RPMI7951 (cell line): ENCODE data around the gene LRRC59. TPM values are rescaled to one million over a fixed set of nuclear protein-coding genes. Genes with fewer than 3 reads are reported as not detected.

Source experiments
- DNase-seq: peaks from one replicate; pipeline ENCODE4 v3.0.0-alpha.2; 2012; ENCODE audit warnings: low read depth
- total RNA-seq: library from RNA; depleted of rRNA; stranded (reverse); fragments of >200 nt; shearing (Covaris generic); gene quantifications from 2 replicates; pipeline ENCODE4 v1.2.3, GENCODE V29; 2014

The LRRC59 gene
- total RNA-seq, 1 experiment from 2014 or later, result 141 TPM

DNA sequence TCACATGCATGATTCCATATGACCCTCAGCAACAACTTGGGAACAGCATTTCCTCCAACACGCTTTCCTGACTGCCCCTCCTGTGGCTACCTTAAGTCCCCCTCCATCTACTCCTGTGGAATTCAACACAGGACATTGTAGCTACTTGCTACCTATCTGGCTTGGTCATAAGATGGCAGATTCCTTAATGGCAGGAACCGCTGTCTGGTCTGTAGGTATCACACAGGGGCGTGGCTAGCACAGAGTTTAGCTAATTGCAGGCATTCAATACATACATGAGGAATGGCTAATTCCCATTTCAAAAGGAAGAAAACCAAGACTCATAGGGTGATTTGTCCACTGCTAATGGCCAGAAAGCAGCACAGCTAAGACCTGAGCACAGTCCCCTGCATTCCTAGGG lies 8.6 kb downstream of the LRRC59 start:
- DNase-seq, result no peak

DNA sequence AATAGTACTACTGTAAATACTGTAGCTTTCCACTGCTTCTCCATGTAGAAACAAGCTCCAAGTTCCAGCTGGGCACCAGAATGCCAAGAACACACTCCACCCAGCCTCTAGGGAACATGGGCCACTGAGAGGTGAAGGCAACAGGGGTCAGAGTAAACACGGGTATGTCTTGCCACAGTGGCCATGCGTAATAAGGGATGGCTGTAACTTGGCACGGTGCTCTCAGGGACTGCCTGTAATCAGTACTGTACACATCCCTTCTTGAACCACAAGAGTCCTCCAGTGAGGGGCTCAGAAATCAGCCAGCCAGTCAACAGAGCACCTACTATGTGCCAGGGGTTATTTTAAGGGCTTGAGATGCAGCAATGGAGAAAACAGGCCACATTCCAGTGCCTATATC lies 10.8 kb downstream of the LRRC59 start:
- no peak for DNase-seq

DNA sequence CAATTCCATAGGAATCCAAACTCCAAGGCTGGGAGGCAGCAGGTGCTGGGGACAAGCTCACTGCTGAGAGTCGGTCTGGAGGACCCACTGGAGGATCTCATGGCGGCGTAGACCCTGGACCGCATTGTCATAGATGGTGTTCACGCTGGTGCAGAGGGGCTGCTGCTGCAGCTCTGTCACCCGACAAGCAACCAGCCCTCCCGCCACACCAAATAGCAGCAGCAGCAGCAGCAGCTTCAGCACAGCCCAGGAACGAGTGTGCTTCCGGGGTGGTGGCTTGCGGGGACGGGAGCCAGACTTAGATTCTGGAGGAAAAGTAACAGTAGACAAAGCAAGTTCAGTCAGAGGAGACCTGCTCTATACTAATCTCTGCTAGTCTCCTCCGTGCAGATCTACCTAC lies 14.4 kb downstream of the LRRC59 start:
- no peak for DNase-seq

DNA sequence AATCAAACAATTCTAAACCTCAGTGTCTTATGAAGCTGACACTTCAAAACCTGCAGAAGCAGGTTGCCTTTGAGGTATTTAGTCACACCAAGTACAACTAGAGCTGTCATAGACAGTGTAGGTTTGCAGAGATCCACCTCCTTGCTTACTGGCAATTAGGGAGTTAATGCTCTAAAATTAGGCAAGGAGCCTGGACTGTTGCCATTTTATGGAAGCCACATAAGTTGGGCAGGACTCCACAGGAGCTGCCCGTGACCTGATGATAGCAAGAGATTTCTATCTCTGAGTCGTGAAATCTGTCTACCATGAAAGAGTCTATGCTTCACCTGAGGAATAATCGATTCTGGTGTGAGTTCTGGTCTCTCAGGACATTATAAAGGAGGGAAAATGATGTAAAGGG lies 15.4 kb downstream of the LRRC59 start:
- peak; percentile 37 for DNase-seq

DNA sequence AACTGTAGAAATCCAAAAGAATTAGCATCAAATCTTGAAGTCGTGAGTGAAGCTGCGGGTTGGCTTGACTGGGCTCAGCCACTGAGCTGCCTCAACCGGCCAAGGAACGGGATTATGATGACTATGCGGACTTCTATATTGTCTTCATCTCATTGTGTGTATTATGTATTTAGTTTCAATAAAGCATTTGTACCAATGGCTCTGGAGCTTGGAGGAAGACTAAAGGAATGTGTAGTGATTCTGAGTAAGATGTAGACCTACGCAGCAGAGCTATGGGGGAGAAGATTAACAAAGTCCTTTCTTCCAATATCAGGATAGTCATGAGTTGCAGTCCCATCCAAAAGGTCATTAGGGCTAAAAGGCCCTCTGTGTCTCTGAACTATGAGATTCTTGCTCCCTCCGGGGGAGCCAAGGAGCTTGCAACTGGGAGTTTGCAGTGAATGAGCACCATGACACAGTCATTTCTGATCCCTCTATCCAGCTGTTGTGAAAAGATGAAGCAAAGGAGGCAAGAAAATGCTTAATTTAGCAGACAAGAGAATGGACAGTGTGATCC lies 16.0 kb downstream of the LRRC59 start:
- no peak for DNase-seq

DNA sequence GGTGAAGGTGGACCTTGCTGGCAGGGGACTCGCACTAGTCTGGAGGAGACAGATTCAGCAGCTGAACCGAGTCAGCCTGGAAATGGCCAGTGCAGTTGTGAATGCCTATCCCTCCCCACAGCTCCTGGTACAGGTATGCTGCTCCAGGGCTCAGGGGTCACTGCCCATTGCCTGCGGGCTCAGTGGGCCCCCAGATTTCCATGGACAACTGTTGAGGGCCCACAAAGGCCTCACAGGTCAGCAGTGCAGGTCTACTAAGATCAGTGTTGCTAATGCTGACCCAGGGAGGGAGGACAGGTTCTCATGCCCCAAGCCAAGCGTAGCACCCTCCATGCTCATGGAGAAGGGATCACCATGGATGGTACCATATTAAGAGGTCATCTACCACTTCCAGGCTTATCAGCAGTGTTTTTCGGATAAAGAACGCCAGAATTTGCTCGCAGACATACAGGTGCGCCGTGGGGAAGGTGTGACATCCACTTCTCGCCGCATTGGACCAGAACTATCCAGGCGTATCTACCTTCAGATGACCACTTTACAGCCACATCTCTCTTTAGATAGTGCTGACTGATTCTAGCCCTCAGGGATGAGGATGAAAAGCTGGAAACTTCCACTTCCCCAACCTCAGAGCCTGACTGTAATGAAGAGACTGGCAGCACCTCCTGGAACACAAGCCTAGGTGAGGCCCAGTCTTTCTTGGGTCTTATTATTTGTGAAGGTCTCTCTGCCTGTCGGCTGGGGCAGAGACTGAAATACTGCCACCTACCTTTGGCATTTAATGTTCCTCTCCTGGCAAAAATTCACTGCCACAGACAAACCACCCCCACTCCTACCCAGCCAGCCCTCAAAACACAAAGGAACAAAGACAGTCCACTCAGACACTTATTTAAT lies 16.7 kb downstream of the LRRC59 start:
- no peak for DNase-seq

DNA sequence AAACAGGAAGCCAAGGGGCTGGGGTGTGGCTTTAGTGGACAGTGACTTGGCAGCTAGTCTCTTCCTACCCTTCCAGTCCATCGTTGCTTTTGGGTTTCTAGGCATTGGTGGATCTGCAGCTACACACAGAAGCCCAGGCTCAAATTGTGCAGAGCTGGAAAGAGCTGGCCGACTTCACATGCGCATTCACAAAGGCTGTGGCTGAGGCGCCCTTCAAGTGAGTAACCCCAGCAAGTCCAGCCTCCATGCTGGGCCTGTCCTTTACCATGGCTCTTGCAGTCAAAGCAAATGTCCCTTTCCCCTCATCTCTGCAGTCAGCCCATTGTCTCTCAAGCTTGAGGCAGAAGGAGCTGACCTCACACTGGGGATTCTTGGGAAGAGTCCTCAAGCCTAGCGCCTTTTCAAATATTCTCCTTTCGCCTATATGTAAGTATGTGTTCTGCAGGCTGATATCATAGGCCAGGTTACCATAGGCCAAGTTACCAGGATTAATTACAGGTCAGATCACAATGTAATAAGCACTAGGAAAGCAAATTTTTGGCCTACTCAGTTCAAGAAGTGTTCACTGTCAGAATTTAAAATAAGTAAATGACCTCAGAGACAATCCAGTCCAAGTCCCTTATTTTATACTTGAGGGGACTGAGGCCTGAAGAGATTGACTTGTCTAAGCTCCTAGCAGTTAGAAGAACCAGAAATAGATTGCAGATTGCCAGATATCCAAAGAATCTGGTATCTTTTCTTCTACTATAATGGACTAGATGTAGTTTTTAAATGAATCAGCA lies 17.8 kb downstream of the LRRC59 start:
- no peak for DNase-seq

DNA sequence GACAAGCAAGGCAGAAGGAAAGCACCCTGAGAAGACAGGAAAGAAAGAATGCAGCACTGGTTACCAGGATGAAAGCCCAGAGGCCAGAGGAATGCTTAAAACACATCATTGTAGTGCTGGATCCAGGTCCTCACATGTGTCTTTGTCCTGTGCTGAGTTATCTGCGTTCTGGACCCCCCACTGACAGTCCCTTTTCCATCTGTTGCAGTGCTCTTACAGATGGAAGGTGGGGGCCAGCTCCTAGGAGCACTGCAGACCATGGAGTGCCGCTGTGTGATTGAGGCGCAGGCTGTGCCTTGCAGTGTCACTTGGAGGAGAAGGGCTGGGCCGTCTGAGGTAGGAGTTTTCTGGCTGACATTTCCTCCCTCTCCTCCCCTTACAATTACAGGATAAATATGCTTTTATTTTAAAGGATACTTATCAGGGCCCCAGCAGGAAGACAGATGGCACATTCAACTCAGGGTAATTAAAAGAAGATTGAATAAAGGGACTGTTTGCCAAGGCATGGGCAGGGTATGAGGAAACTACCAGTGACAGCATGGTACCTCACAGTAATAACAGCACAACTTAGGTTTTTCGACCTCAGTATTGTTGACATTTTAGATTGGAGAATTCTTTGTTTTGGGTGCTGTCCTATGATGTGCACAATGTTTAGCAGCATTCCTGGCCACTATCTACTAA lies 21.3 kb downstream of the LRRC59 start:
- DNase-seq, result no peak

DNA sequence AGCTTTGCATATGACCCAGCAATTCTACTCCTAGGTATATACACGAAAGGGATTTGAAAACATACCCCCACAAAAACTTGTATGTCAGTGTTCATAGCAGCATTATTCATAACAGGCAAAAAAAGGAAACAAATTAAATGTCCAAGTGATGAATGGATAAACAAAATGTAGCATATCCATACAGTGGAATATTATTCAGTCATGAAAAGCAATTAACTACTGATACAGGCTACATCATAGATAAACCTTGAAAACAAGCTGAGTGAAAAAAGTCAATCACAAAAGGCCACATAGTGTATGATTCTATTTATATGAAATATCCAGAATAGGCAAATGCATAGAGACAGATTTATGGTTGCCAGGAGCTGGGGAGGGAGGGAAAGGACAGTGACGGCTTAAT lies 23.6 kb downstream of the LRRC59 start:
- DNase-seq, result no peak

DNA sequence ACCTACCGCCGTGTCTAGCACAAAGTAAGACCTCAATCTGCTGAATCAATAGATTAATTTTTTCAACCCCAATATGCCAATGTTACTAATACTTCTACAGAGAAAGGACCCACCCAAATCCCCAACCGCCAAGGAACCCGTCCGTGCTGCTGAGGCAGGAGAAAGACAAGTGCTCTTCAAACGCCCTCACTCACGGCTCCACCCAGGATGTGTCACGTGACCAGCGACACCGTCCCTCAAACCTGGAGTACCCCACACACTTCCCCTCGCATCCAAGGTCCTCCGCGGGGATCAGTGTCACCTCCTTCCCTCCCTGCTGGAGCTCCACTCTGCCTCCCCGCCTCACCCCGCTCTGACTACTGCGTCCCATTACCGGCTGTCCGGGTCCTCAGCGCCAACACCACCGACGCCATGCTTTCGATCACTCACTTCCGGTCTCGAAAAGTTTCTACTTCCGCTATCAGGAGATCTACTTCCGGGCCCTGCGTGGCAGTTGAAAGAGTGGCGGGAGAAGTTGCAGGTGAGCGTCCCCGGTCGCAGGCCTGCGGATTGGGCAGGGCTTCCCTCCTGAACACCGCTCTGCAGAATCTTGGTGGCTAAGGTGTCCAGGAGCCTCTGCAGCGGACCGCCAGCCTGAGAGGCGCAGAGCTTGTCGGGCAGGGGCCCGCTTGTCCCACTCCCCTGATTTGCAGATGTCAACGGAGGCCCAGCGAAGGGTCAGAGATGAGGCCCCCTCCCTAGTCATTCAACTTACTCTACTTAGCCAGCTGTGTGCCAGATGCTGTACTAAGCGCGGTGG lies 24.4 kb downstream of the LRRC59 start, which contains the start of the genes EME1 and MRPL27:
EME1 (plus strand) TSS at position 472 of the 799 bp plus-strand sequence. CDS start 1,980 bp downstream, outside the sequence.
MRPL27 (minus strand) TSS at position 427 of the 799 bp plus-strand sequence; CDS start at position 413, 14 bp downstream.
- peak; percentile 84 for DNase-seq

DNA sequence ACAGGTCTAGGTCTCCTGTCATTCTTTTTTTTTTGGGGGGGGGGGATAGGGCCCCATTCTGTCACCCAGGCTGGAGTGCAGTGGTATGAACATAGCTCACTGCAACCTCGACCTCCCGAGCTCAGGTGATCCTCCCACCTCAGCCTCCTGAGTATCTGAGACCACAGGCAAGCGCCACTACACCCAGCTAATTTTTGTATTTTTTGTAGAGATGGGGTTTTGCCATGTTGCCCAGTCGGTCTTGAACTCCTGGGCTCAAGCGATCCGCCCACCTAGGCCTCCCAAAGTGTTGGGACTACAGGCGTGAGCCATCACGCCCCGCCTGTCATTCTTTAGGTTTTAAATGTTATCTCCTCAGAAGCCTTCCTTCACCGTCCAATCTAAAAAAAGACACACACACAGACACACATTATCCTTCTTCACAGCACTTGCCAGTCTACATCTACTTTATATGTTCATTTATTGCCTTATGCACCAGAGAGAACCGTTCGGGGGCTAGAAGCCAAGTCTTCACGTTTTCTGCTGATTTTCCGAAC lies 25.0 kb downstream of the LRRC59 start:
- DNase-seq, result no peak

DNA sequence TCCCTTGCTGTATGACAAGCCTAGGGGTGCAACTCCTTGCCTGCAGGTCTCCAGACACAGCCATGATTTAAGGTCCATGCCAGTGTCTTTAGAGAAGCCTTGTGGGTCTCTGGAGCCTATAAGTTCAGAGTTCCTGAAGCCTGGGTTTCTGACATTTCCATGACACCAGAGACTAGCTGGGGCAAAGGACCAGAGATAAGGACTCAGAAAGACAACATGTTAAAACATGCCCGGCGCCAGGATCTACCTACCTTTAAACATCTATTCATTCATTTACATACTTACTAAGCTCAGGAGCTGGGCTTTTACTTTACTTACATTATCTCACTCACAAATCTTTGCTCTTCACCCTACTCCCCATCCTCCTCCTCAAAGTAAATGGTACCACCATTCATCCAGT lies 25.8 kb downstream of the LRRC59 start:
- DNase-seq, result no peak

DNA sequence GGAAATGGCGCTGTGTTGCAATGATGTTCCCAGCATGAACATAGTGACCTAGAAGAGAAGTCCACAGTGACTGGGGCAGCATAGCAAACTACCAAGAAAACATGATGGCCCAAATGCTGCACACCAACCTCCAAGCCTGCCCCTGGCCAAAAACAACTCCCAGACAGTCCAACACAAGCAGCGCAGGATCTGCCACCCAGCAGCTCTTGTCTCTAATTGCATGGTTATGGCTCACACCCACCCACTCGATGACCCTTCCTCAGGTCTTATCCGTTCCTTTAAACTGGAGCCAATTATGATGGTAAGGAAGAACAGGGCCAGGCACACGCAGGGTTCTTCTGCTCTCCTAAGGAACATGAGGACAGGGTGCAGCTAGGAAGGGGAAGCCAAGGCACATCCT lies 27.3 kb downstream of the LRRC59 start:
- DNase-seq, result no peak

DNA sequence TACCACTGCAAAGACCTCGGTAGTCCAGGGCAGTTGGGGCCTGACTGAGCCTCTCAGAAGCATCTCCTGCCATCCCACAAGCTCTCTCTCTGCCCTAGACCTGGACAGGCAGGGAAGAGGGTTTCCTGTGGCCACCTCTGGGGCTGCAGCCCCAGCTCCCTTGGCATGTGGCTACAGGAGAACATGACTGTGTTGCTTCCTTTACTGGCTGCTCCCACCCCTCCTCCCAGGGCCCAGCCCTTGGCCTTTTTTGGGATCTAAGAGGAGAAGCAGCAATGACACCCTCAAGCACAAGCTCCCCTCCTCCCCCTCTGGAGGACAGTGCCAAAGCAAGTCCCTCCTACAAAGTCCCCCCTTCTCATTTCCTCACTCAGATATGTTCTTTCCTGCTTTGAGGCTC lies 29.9 kb downstream of the LRRC59 start:
- DNase-seq, result no peak

DNA sequence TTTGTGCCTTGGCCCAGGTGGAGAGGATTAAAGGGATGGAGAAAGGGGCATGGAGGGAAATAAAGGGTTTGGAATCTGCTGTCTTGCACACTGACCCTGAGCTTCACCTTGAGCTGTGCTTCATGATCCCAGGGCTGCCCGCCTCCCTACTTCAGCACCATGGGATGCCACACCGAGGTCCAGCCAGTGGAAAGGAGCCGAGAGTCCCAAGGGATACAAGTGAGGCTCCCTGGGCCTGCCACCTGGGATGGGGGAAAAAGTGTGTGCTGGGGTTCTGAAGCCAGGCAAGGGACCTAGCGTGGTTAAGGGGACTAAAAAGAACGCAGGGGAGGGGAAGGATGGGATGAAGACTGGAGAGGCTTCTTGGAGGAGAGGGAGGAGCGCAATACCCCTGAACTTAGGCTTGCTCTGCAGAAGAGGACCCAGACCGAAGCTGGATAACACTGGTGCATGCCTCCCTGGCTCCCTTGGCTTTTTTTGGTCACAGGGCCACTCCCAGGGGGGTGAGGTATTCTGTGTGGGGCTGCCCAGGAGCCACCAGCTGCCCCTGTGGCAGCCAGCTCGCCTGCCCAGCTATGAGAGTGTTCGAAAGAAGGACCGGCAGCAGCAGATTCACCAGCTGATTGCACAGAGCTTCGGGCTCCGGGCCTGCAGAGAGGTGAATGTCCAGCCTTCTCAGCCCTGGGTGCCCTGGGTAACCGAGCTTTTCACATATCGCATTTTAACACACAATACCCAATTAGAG lies 31.5 kb downstream of the LRRC59 start:
- DNase-seq, result no peak

DNA sequence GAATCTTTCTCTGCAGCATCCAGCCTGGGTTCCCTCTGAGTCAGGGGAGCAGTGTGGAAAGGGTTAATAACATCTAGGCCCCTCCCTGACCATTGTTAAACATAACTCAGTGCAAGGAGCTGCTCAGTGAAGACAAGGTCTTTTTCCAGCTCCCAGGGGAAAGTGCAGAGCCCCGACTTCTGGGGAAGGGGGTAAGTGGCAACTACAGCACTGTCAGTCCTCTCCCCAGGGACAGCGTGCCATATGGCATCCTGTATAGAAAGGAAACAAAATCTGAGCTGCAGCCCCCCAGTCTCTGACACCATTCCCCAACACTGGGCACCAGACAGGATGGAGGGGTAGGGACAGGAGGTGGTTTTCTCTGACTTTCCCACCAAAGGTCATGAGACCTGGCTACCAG lies 32.2 kb downstream of the LRRC59 start:
- DNase-seq, result no peak

DNA sequence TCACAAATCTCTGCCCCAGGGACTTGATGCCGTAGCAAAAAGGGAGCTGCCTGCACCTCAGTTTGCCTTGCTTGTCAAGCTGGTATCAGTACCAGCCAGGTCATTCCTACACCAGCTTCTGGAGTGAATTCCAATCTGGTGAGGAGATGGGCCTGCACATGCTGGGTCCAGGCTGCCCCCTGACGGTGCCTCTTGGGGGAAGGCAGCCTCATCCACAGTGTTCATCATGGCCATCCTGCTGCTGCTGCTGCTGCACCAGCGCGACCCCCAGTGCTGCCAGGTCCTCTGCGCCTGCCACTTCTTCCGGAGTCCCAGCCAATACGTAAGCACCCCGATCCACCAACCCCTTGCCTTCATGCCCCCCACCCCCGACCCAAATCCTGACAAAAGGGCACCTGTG lies 32.6 kb downstream of the LRRC59 start:
- no peak for DNase-seq

DNA sequence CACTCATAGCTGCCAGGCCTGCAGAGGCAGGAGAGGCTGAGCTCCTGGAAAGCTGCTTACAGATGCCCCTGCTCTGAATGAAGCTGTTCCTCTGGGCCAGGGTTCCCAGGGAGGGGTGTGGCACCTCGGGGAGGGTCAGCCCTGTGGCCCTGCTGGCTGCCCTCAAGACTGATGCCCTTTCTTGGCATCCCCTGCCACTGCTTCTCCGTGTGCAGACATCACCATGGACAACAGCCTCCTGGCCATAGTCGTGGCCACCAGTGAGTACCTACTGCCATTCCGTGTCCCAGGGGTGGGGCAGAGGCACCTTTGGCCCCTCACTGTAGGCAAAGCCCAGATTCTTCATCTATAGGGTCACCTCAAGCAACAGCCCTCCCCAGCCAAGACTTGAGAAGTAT lies 33.3 kb downstream of the LRRC59 start:
- DNase-seq, result no peak

DNA sequence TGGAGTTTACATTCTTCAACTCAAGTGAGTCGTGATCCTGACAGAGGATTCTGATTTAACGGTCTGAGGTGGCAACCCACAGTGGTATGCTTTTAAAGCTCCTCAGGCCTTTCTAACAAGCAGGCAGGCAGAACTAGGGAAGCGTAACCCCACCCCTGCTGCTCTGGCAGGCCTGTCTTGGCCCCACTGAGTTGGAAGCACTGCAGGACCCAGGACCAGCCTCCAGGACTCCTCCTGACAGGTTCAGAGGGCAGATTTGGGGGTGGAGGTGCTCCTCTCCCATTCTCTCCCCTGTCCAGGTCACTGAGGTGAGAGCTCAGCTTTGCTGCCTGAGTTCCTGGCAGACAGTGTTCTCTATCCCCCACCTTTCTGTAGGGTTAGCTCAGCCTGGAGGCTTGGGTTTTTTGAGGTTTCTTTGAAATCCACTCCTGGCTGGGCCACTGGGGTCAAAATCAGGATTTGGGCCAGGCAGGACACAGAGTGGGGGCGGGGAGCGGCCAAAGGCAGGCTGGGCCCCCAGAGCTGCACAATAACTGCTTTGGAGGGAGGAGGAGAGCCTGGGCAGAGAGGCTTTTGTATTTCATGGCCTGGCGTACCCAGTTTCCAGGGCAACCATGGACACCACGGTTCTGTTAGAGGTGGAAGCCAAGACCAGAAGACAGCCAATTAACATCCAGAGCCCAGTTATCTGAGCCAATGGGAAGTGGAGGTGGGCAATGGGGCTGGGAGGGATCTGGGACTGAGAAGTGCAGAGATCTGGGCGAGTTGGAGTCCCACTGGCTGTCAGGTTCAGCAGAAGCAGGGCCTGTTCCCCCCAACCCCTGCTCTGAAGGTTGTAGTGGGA lies 33.9 kb downstream of the LRRC59 start:
- peak; percentile 19 for DNase-seq
